ENCODE measurements around the gene NAT16.
A peak's percentile ranks its signal among the peaks of the same experiment; 100 is the strongest.
"Not testable (repeated sequence)": the region's sequence is repeated elsewhere in the genome, so short reads cannot be mapped to it uniquely, and the experiment has no call there.

NAT16 gene

DNA sequence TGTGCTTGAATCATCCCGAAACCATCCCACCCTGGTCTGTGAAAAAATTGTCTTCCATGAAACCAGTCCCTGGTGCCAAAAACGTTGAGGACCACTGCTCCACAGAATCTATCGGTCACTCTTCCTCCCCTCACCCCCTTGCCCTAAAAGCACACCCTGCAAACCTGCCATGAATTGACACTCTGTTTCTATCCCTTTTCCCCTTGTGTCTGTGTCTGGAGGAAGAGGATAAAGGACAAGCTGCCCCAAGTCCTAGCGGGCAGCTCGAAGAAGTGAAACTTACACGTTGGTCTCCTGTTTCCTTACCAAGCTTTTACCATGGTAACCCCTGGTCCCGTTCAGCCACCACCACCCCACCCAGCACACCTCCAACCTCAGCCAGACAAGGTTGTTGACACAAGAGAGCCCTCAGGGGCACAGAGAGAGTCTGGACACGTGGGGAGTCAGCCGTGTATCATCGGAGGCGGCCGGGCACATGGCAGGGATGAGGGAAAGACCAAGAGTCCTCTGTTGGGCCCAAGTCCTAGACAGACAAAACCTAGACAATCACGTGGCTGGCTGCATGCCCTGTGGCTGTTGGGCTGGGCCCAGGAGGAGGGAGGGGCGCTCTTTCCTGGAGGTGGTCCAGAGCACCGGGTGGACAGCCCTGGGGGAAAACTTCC is 54.0 kb downstream of the NAT16 start:
- DNase-seq, result peak; percentile 12

DNA sequence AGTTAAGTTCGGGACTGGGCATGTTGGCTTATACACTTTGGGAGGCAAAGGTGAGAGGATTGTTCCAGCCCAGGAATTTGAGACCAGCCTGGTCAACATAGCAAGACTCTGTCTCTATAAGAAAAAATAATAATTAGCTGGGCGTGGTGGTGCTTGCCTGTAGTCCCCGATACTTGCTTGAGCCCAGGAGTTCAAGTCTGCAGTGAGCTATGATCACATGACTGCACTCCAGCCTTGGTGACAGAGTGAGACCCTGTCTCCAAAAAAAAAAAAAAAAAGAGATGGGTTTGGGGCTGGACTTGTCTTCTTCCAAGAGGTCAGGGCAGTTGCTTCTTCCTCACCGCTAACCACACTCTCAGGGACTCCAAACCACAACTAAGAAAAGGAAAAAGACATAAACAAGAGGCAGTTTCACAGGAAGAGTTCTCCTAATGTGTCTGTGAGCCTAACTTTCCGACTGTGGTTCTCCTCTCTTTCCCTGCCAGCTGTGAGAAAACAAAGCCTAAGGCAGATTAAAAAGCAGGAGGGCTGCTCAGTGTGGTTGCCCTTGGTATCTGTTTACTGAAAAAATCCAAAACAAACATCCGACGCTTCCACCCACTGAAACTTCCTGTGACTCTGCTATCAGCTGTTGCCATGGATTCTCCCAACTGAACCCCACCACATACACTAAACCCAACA is 55.6 kb downstream of the NAT16 start:
- DNase-seq, result no peak

DNA sequence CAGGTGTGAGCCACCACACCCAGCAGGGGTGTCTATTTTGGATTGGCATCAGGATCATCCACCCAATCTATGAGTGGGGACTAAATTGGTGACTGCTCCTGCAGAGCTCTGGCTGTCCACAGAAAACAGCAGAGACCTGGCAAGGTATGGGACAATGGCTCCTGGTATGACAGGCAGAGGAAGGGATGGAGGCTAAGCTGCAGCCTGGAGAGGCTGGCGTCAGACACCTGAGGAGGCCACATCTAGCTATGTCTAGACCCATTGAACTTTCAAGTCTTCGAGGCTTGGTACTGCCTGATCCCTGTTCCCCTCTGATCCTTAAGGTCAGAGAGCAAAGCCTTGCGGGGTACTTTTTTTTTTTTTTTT is 56.4 kb downstream of the NAT16 start:
- no peak for DNase-seq

DNA sequence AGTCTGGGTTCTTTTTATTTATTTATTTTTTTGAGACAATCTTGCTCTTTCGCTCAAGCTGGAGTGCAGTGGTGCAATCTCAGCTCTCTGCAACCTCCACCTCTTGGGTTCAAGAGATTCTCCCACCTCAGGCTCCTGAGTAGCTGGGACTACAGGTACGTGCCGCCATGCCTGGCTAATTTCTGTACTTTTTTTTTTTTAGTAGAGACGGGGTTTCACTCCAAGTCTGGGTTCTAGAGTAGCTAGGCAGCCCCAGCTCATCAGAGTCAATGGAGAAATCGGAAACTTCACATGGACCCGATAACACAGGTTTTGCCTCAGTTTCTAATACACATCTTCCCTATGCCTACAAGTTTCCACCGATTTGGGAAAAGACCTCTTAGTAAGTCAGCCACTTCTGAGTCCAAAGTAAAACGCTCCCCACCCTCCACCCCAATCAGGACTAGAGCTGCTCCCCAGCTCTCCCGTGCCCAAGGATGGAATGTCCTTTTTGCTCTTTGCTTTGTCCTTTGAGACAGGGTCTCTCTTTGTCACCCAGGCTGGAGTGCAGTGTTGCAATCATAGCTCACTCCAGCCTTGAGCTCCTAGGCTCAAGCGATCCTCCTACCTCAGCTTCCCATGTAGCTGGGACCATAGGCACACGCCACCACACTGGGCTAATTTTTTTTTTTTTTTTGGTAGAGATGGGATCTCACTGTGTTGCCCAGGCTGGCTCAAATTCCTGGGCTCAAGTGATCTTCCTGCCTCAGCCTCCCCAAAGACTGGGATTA is 57.0 kb downstream of the NAT16 start:
- DNase-seq, result no peak

DNA sequence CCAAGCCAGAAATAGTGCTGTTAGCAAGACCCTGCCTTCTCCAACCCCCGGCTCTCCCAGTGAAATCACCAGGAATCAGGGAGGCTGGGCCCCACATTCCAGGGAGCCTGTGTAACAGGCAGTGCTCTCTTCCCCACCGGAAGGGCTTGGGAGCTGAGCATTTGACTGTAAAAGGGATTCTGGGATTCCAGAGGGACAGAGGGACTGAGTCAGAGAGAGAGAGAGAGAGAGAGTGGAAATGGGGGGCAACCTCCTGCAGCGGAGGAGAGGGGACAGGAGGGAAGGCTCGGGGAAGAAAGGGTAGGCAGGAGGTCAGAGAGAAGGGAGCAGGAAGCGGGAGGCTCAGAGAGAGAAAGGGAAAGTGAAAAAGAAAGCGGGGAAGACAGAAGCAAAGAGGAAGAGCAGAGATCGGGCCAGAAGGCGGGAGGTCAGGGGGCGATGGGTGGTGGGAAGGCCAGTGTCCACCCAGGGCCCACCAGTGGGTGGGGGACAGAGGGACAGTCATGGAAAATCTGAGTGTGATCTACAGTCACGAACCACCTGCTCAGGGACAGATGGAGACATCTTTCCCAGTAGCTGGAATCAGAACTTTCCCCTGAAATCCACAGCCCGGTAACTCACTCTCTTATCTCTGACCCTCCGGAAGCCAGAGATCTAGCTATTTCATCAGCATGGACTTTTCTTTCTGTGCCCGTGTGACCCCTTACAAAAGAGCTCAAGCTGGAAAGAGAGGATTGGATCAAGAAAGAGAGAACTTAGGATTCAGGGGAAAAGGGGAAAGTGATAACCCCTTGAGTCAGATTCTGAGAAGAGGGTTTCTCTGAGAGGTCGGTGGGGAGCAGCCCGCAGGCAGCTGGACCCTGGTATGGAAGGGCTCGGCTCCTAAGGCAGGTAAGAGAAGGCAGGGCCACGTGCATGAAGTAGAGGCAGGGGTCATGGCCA is 57.8 kb downstream of the NAT16 start:
- peak; percentile 19 for DNase-seq

DNA sequence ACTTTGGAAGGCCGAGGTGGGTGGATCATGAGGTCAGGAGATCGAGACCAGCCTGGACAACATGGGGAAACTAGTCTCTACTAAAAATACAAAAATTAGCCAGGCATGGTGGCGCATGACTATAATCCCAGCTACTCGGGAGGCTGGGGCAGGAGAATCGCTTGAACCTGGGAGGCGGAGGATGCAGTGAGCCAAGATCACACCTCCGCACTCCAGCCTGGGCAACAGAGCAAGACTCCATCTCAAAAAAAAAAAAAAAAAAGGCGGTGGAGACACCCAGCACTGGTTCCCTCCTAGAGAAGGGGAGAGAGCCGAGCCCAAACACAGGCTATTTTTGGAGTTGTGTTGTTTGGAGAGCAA is 58.5 kb downstream of the NAT16 start:
- DNase-seq, result not testable (repeated sequence)

Measured in retina (tissue), 1 donor.